NCI-H2227 treated with DMSO at 0.1 percent for 48 hours (cell line): ENCODE results near the gene ATF1.
"Not testable (repeated sequence)": the region's sequence is repeated elsewhere in the genome, so short reads cannot be mapped to it uniquely, and the experiment has no call there.

Experiments
- DNase-seq: peaks from one replicate; lab custom pipeline; 2025; lab: John Stamatoyannopoulos, UW

The ATF1 gene

DNA sequence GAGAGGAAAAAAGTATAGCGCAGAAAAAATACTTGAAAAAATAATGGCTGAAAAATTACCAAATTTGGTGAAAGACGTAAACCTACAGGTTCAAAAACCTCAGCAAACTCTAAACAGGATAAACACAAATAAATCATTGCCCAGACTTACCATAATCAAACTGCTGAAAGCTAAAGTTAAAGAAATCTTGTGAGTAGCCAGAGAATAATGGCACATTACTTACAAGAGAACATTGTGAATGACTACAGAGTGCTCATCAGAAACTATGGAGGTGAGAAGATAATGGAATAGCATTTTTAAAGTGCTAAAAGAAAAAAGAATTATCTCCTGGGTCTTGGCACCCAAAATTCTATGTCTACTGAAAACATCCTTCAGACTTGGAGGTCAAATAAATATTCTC, 36.0 kb downstream of the ATF1 start:
- no peak for DNase-seq

DNA sequence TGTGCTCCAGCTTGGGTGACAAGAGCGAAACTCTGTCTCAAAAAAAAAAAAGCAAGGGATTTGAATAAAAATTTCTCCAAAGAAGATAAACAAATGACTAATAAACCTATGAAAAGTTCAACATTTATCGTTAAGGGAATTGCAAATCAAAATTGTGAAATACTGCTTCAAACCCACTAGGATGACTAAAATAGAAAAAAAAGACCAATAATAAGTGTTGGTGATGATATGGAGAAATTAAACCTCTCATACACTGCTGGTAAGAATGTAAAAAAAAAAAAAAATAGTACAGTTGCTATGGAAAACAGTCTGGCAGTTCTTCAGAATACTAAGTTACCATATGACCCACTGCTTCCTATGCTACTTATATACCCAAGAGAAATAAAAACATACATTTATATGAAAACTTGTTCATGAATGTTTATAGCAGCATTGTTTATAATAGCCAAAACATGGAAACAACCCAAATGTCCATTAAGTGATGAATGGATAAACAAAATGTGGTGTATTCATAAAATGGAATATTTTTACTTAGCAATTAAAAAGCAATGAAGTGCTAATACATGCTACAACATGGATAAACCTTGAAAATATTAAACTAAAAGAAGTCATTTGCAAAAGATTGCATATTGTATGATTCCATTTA, 39.5 kb downstream of the ATF1 start:
- no peak for DNase-seq

DNA sequence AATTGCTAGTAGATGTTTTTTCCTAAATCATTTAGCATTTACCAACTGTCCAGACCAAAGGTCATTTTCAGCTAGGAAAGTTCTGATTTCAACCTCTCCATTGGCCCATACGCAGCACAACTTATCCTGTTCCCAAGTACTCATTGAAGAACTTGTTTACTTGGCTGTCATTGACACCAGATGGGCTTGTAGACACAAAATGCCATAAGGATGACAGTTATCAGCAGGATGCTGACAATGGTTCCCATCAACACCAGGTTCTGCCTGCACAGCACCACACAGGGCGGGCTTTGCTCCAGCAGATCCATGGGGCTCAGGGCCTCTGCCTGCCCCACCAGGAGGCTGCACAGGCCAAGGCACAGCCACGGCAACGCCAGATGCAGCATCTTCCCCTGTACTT, 42.3 kb downstream of the ATF1 start:
- no peak for DNase-seq

DNA sequence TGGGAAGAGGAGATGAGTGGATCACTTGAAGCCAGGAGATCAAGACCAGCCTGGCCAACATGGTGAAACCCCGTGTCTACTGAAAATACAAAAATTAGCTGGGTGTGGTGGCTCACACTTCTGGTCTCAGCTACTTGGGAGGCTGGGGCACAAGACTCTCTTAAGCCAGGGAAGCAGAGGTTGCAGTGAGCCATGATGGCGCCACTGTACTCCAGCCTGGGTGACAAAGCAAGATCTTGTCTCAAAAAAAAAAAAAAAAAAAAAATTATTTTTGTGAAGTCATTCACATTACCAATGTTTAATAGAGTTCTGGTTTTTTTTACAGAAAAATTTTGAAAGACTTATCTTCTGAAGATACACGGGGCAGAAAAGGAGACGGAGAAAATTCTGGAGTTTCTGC, 45.2 kb downstream of the ATF1 start:
- not testable (repeated sequence) for DNase-seq

DNA sequence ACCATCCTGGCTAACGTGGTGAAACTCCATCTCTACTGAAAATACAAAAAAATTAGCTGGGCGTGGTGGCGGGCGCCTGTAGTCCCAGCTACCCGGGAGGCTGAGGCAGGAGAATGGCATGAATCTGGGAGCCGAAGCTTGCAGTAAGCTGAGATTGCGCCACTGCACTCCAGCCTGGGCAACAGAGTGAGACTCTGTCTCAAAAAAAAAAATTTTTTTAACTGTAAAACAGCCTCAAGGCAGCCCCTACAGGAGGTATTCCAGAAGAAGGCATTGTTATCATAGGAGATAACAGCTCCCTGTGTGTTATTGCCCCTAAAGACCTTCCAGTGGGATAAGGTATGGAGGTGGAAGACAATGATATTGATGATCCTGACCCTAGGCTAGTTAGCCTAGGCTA, 51.0 kb downstream of the ATF1 start:
- not testable (repeated sequence) for DNase-seq

DNA sequence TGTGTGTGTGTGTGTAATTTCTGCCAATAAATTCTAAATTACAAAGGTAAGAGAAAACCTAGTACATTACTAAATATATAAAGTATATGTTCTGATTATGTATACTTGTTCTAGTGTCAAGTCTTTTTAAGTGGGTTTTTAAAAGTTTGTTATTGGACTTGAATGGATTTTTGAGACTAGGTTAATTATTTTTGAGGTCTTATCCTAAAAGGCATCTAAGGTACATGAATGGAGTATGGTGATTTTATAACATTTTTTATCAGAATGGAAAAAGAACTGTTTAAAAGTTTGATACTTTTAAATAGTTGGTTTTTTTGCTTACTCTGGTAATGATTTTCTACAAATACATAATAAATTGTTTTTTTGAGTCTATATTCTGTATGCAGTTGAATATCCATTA, 56.3 kb downstream of the ATF1 start:
- no peak for DNase-seq

DNA sequence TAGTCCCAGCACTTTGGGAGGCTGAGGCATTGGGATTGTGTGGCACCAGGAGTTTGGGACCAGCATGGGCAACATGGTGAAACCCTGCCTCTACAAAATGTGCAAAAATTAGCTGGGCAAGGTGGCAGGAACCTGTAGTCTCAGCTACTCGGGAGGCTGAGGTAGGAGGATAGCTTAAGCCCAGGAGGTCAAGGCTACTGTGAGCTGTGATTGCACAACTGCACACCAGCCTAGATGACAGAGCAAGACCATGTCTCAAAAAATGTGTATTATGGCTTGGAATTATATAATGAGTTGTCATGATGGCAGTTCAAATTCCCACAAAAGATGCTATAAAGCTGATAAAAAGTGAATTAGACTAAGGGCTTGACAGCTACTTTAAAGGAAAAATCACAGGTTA, 58.2 kb downstream of the ATF1 start:
- DNase-seq: no peak

DNA sequence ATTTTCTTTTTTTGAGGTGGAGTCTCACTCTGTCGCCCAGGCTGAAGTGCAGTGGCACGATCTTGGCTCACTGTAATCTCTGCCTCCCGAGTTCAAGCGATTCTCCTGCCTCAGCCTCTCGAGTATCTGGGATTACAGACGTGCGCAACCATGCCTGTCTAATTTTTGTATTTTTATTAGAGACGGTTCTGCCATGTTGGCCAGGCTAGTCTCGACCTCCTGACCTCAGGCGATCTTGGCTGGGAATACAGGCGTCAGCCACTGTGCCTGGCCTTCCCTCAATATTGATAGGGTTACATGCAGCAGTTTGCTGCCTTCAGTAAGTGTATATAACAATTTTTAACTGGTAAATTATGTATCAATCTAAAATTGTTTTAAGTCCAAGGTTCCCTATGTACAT, 59.8 kb downstream of the ATF1 start:
- DNase-seq: not testable (repeated sequence)

DNA sequence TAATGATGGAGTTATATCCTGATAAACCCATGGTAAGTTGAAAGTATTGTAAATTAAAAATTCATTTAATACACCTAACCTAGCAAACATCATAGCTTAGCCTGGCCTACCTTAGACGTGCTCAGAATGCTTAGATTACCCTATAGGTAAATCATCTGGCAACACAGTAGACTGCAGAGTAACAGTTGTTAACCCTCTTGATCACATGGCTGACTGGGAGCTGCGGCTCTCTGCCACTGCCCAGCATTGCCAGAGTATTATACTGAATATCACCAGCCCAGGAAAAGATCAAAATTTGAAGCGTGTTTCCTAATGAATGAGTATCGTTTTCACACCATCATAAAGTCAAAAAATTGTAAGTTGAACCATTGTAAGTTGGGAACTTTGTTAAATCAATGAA, 61.0 kb downstream of the ATF1 start:
- no peak for DNase-seq

DNA sequence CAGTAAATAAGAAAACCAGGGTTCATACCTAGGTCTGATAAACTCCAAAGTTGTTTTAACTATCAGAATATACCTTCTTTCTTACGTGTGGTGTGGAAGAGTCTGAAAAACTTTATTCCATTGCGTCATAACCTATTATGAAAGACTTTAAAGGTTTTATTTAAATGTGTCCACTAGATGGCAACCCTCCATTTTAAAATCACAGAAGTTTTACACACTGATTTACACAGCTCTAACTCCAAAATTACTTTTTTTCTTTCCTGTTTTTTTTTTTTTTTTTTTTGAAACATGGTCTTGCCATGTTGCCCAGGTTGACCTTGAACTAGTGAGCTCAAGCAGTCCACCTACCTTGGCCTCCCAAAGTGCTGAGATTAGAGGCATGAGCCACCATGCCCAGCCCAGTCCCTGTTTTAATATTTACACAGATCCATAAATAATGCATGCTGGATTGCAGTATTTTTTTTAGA, 61.5 kb downstream of the ATF1 start:
- DNase-seq: peak; percentile 28

DNA sequence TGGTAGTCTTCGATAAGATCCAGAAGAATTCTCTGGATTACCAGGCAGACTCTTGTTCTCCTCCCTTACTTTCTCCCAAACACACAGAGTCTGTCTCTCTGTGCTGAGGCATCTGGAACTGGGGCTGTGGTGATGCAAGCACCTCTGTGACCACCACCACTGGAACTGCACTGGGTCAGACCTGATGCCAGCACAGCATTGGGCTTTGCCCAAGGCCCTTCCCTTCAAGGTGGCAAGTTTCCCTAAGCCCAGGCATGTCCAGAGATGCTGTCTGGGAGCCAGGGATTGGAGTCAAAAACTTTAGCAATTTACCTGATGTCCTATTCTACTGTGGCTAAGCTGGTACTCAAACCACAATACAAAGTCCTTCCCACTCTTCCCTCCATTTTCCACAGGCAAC, 64.2 kb downstream of the ATF1 start:
- no peak for DNase-seq

DNA sequence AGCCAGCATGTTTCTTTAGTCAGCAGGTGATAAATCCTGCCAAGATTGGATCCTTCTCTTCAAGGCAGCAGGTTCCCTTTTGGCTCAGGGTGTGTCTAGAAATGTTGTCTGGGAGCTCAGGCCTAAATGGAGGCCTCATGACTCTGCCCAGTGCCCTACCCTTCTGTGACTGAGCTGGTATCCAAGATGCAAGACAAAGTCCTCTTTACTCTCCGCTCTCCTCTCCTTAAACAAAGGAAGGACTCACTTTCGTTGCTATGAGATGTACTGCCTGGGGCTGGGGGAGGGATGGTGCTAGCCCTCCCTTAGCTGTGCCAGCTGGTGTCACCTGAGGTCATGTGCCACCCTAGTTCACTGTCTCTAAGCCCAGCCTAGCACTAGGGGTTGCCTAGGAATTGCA, 65.0 kb downstream of the ATF1 start:
- DNase-seq: no peak

DNA sequence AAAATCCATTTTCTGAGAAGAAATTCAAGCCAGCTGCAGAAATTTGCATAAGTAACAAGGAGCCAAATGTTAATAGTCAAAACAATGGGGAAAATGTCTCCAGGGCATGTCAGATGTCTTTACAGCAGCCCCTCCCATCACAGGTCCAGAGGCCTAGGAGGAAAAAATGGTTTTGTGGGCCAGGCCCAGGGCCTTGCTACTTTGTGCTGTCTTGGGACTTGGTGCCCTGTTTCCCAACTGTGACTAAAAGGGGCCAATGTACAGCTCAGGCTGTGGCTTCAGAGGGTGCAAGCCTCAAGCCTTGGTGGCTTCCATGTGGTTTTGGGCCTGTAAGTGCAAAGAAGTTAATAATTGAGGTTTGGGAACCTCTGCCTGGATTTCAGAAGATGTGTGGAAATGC, 69.9 kb downstream of the ATF1 start:
- not testable (repeated sequence) for DNase-seq

DNA sequence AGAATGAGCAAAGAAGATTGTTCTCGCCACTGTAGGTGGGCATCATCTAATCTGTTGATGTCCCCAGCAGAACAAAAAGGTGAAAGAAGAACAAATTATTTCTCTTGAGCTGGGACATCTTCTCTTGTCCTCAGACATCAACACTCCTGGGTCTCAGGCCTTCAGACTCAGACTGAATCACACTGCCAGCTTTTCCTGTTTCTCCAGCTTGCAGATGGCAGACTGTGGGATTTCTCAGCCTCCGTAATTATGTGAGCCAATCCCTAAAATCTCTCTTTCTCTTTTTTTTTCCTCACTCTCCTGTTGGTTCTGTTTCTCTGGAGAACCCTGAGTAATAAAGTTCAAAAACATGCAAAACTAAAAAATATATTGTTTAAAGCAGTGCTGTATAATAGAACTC, 75.1 kb downstream of the ATF1 start:
- no peak for DNase-seq

DNA sequence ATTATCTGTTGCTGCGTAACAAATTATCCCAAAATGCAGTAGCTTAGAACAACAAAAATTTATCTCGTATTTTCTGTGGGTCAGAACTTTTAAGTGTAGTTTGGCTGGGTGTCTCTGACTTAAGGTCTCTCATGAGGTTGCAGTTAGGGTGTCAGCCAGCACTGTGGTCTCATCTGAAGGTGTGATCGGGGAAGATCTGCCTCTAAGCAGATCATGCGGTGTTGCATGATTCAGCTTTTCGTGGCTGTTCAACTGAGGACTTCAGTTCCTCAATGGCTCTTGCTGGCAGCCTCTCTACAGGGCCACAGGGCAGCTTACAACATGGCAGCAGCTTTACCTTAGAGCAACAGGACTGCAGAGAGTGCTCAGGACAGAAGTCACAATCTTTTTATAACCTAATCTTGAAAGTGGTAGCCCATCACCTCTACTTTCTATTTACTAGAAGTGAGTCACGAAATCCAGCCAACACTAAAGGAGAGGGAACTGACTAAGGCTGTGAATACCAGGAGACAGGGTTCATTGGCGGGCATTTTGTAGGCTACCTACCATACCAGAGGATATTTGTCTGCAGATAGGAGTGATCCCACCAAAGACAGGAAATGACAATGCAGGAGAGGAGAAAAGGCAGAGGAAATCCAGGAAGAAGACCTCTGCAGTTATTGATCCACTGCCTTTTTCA, 77.0 kb downstream of the ATF1 start:
- DNase-seq: no peak

DNA sequence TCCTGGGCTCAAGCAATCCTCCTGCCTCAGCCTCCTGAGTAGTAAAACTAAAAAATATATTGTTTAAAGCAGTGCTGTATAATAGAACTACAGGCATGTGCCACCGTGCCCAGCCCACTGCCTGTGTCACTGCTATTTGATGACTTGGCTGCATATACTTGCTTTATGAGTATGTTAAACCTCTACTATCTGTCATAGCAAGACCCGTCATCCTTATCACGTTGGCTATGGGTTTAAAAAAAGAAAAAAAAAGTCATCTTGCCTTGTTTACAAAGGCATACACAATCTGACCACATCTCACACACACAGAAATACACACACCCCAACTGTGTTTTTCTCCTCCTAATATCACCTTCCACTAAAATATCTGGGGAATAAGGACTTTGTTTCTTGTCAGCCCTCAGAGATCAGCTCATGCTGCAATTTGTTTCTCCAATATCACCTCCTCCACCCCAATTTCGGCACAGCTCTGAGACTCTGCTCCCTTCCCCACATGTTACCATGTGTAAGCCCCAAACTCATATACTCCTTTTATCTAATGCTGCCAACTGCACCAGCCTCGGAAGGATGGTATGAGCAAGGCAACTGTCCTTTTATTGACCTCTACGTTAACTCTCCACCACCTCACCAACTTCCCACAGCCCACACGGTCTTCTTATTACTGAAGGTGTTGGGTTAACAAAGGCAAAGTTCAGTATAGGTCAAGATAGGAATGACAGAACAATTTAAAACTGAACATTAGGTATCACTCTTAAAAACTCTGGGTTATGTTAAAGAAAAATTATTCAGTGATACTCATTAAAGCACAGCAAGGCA, 78.0 kb downstream of the ATF1 start:
- no peak for DNase-seq

DNA sequence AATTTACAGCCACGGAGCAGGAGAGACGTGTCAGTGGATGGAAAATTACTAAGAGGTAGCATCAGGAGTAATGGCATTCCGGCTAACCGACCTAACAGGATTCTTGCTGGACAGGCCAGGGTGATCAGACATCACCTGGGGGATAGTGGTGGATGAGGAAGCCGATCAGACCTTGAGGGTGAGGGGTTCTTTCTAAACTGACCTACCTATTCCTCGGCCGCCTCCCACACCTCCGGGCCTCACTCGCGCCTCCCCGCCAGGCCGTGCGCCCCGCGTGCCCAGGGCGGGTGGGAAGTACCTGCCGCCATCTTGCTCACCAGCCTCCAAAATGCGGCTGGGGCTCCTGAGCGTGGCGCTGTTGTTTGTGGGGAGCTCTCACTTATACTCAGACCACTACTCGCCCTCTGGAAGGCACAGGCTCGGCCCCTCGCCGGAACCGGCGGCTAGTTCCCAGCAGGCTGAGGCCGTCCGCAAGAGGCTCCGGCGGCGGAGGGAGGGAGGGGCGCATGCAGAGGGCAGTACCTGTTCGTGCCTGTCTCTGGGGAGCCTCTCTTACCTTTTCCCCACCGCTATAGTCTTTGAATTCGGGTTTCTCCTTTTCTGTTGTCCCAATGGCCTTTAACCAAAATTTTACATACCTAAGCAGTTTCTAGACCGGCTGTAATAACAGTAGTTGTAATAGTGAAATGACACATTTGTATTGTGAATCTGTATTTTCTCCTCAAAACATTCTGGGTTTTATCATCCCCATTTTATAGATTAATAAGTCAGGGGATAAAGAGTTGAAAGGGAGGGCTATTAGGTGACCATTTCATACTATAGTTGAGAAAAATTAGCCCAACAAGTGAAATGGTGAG, 79.0 kb downstream of the ATF1 start, which contains the start of gene TMPRSS12:
TMPRSS12 (plus strand) TSS at position 290 of the 857 bp plus-strand sequence; CDS start at position 329, 39 bp downstream.
- peak; percentile 22 for DNase-seq

DNA sequence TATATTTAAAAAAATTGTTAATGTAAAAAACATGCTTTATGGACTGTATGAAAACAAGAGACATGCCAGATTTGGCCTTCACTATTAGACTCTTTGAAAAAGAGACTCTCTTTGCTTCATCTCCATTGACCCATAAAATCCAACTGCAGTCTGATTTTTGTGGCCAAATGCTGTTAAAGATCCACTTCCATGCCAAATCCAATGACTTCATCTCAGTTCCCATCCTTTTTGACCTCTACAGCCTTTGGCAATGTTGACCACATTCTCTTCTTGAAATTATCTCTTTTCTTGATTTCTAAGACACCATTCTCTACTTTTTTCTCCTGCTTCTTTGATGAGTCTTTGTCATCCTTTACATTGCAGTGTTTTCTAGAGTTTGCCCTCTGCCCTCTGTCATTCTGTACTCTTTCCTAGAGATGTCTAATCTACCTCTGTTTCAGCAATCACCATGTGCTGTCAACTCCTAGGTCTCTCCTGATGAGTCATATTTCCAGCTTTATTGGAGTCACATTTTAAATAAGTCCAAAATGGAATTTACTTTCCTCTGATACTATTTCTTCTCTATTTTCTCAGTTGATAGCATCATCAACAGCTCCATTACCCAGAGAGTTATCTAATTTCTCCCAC, 81.2 kb downstream of the ATF1 start:
- DNase-seq: no peak

DNA sequence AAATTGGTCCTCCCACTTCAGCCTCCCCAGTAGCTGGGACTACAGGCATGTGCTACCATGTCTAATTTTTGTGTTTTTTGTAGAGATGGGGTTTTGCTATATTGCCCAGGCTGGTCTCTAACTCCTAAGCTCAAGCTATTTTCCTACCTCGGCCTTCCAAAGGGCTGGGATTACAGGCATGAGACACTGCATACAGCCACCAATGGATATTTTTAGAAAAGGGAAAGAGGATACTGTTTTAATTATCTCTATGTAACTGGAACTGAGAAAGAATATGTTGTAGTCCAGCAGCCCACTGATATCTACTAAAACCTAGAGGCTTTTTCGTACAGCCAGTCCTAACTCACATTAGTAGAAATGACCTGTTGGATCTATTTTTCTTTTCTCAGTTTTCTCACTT, 85.1 kb downstream of the ATF1 start:
- DNase-seq: no peak

DNA sequence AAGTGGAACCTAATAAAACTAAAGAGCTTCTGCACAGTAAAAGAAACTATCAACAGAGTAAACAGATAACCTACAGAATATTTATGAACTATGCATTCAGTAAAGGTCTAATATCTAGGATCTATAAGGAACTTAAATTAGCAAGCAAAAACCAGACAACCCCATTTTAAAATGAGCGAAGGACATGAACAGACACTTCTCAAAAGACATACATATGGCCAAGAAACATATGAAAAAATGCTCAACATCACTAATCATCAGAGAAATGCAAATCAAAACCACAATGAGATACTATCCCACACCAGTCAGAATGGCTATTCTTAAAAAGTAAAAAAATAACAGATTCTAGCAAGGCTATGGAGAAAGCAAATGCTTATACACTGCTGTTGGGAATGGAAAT, 91.3 kb downstream of the ATF1 start:
- not testable (repeated sequence) for DNase-seq

DNA sequence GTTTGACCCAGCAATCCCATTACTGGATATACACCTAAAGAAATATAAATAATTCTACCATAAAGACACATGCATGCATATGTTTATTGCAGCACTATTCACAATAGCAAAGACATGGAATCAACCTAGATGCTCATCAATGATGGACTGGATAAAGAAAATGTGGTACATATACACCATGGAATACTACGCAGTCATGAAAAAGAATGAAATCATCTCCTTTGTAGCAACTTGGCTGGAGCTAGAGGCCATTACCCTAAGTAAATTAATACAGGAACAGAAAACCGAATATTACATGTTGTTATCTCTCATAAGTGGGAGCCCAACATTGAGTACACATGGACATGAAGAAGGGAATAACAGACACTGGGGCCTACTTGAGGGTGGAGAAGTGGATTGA, 91.8 kb downstream of the ATF1 start:
- DNase-seq: not testable (repeated sequence)
